ENCODE data around the gene HDAC1. TPM values are rescaled to one million over a fixed set of nuclear protein-coding genes. Genes with fewer than 3 reads are reported as not detected.
A peak's percentile ranks its signal among the peaks of the same experiment; 100 is the strongest.

Gene HDAC1
- total RNA-seq, 4 donors from 2014 or later: 40.4 to 51.6 (median 47.1) TPM

GRCh38 chr1:32247983-32248889, 43.6 kb upstream of the HDAC1 start:
- Histone ChIP-seq H3K36me3 (no peaks in the 10 kb centered on the region), H3K27ac (peak overlapping the region in 3 of 4 donors; percentile 53 to 62 (median 56)), H3K9me3 (no peaks in the 10 kb centered on the region), H3K27me3 (no peaks in the 10 kb centered on the region), H3K4me3 (no peak overlapping the region), H3K4me1 (peaks cover 0 to 41% (median 21%) of the 10 kb centered on the region in 4 donors)
- DNase-seq (ENCODE audit: low spot score in 2 of 2): peak; percentile 82
- 12 to 14% methylated on average over 31 of the region's 31 CpGs for WGBS, 2 donors
- TF ChIP-seq EP300 (IDR thresholded peaks at IDR 0.05) (no peak), CTCF (IDR thresholded peaks at IDR 0.05) (peak; percentile 71 to 82 (median 77)), POLR2A (IDR thresholded peaks at IDR 0.05) (no peak)

- 63 to 64% methylated on average over 9 of the region's 9 CpGs for WGBS, 2 donors
- Histone ChIP-seq H3K4me3 (no peak overlapping the region), H3K27me3 (no peaks in the 10 kb centered on the region), H3K9me3 (no peaks in the 10 kb centered on the region), H3K36me3 (no peaks in the 10 kb centered on the region), H3K4me1 (peaks cover 0 to 41% (median 21%) of the 10 kb centered on the region in 4 donors), H3K27ac (peak overlapping the region in 1 of 4 donors; percentile 86)
- DNase-seq (ENCODE audit: low spot score in 2 of 2): peak in 1 of 2 donors; percentile 31
- TF ChIP-seq EP300 (IDR thresholded peaks at IDR 0.05) (peak in 1 of 2 donors; percentile 42), CTCF (IDR thresholded peaks at IDR 0.05) (no peak)
These were observed 41.9 kb upstream of the HDAC1 start for GRCh38 chr1:32249831-32250525.

DNA sequence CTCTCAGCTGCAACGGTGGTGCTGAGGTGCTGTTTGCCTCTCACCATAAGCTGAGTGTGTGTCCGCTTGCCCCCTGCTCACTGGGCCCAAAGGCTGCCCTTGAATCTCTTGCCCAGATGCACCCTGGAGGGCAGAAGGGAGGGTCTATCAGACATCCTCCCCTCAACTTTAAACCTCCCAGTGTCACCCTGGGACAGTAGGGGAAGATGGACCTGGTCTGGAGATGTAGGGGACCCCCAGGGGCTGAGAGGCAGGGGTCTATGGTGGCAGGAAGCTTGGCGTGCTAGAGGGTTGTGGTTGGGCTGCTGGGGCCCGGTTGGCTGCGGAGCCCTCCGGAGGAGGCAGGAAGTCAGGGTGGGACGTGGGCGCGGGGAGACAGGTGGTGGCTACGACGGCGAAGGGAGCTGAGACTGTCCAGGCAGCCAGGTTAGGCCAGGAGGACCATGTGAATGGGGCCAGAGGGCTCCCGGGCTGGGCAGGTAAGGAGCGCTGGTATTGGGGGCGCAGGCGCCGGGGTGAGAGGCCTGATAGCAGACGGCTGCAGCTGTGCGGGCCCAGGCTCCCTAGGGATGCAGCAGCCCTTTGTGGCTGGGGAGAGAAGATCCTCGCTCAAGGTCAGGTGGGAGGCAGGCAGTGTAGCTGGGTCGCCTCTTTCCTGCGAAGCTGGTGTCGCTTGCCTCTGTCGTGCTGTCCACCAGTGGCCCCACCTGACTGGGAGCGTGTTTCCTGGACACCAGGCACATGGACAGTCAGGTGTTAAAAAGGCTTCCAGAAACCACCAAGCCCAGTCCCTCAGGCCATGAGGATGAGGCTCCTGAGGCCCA, 40.8 kb upstream of the HDAC1 start, which contains the start of gene LCK:
TSS of gene LCK (plus strand) at position 373 of the 824 bp plus-strand sequence. CDS start 23,065 bp downstream, outside the sequence.
- H3K9me3 ChIP-seq: no peaks in the 10 kb centered on the region
- no peak for DNase-seq (ENCODE audit: low spot score in 2 of 2)
- 74 to 75% methylated on average over 22 to 25 of the region's 25 CpGs for WGBS, 2 donors
- H3K4me1 ChIP-seq: peaks cover 0 to 41% (median 20%) of the 10 kb centered on the region in 4 donors
- peak within 1 kb of the TSS in 1 of 4 donors; percentile 38 for H3K4me3 ChIP-seq
- peak within 1 kb of the TSS in 3 of 4 donors; percentile 11 to 86 (median 41) for H3K27ac ChIP-seq
- TF ChIP-seq POLR2A (IDR thresholded peaks at IDR 0.05) (no peak), CTCF (IDR thresholded peaks at IDR 0.05) (no peak), EP300 (IDR thresholded peaks at IDR 0.05) (no peak)
- H3K27me3 ChIP-seq: no peaks in the 10 kb centered on the region
- no peaks in the 10 kb centered on the region for H3K36me3 ChIP-seq

DNA sequence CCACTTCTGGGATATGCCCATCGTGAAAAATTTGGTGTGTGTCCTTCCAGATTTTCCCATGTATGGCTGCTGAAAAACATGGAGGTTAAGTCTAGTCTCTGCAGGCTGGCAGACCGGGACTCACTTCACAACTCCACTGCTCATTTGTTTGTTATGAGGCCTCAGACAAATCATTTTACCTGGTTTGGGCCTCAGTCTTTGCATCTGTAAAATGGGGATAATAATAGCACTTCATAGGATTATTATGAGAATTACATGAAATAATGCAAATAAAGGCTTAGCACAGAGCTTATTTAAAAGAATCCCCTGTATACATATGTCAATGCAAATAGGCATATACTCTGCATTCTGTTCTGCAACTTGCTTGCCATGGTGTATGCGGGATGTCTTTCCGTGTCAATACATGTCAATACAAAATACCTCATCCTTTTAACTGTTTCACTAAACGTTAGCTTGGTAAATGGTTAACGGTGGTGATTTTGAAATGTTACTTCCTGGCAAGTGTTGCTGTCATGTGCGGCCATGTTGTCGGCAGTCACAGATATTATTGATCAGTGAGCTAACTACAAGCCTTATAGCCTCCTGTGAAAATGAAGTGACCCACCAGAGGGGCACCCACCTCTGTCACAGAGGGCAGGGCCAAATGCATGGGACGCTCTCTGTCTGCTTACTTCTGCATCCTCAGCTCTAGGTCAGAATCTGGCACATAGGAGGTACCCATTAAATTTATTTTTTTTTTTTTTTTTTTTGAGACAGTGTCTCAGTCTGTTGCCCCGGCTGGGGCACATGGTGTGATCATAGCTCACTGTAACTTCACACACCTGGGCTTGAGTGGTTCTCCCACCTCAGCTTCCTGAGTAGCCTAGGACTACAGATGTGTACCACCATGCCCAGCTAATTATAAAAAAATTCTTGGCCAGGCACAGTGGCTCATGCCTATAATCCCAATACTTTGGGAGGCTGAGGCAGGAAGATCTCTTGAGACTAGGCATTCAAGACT, 36.5 kb upstream of the HDAC1 start:
- 85 to 86% methylated on average over 10 of the region's 10 CpGs for WGBS, 2 donors
- no peak overlapping the region for H3K27ac ChIP-seq
- no peaks in the 10 kb centered on the region for H3K9me3 ChIP-seq
- H3K4me3 ChIP-seq: no peak overlapping the region
- no peaks in the 10 kb centered on the region for H3K27me3 ChIP-seq
- DNase-seq (ENCODE audit: low spot score in 2 of 2): no peak
- TF ChIP-seq CTCF (IDR thresholded peaks at IDR 0.05): no peak
- TF ChIP-seq EP300 (IDR thresholded peaks at IDR 0.05): no peak
- no peak for TF ChIP-seq POLR2A (IDR thresholded peaks at IDR 0.05)
- H3K36me3 ChIP-seq: no peaks in the 10 kb centered on the region
- peaks cover 0 to 7% (median 0%) of the 10 kb centered on the region in 4 donors for H3K4me1 ChIP-seq
